HepG2 (cell line): Measurements from ENCODE around the gene AGAP1. TPM values are rescaled to one million over a fixed set of nuclear protein-coding genes. Genes with fewer than 3 reads are reported as not detected.

ENCODE experiments used
- CBFB ChIP-seq: sonication (generic); formaldehyde crosslinking; IDR thresholded peaks from 2 replicates; pipeline ENCODE4 v1.4.0; 2020; ENCODE audit warnings: missing genetic modification reagents
- CHD2 ChIP-seq: IDR thresholded peaks from 2 replicates; pipeline ENCODE4 v1.6.1; 2011; ENCODE audit warnings: low read depth, low read length, improper control_type of control experiment
- CREBL2 ChIP-seq: sonication (generic); formaldehyde crosslinking; IDR thresholded peaks from 2 replicates; pipeline ENCODE4 v1.8.1; 2023; ENCODE audit warnings: missing genetic modification reagents, mild to moderate bottlenecking, borderline replicate concordance
- CREM ChIP-seq, 2 experiments: sonication (generic) in 1 of 2; formaldehyde crosslinking in 1 of 2; IDR thresholded peaks; 2 replicates each; pipeline versions ENCODE4 v1.4.0 to v1.6.1; 2016 to 2020; ENCODE audit warnings: antibody characterized with exemption in 1 of 2, mild to moderate bottlenecking in 1 of 2, missing genetic modification reagents in 1 of 2
- GZF1 ChIP-seq: sonication (generic); formaldehyde crosslinking; IDR thresholded peaks from 2 replicates; pipeline ENCODE4 v1.5.1; 2020; ENCODE audit warnings: mild to moderate bottlenecking, missing genetic modification reagents
- HDAC2 ChIP-seq: sonication (generic); formaldehyde crosslinking; IDR thresholded peaks from 2 replicates; pipeline ENCODE4 v1.4.0; 2020; ENCODE audit warnings: missing genetic modification reagents
- HNRNPH1 ChIP-seq: fragments of 200-400 bp; formaldehyde crosslinking; optimal IDR thresholded peaks from 2 replicates; pipeline ENCODE3; 2017; ENCODE audit warnings: mild to moderate bottlenecking, low read depth, low read length
- IKZF5 ChIP-seq: IDR thresholded peaks from 2 replicates; pipeline ENCODE4 v1.6.1; 2018; ENCODE audit warnings: missing genetic modification reagents, mild to moderate bottlenecking, missing compliant biosample characterization
- KLF16 ChIP-seq, 2 experiments: sonication (generic) in 1 of 2; formaldehyde crosslinking in 1 of 2; IDR thresholded peaks; 2 replicates each; pipeline versions ENCODE4 v1.6.1 to v1.8.0; 2016 to 2023; ENCODE audit warnings: missing genetic modification reagents in 2 of 2, missing compliant biosample characterization in 1 of 2
- MYNN ChIP-seq: sonication (generic); formaldehyde crosslinking; IDR thresholded peaks from 2 replicates; pipeline ENCODE4 v1.4.0; 2020; ENCODE audit warnings: mild to moderate bottlenecking, low read depth, missing genetic modification reagents
- REXO4 ChIP-seq: sonication (generic); formaldehyde crosslinking; IDR thresholded peaks from 2 replicates; pipeline ENCODE4 v1.8.0; 2022; ENCODE audit warnings: missing genetic modification reagents, mild to moderate bottlenecking, borderline replicate concordance
- SAFB2 ChIP-seq: sonication (generic); formaldehyde crosslinking; IDR thresholded peaks from 2 replicates; pipeline ENCODE4 v1.5.1; 2020; ENCODE audit warnings: missing genetic modification reagents, low read depth, mild to moderate bottlenecking, borderline replicate concordance
- THYN1 ChIP-seq: sonication (generic); formaldehyde crosslinking; IDR thresholded peaks from 2 replicates; pipeline ENCODE4 v1.8.1; 2023; ENCODE audit warnings: low read depth, mild to moderate bottlenecking, moderate library complexity, missing genetic modification reagents, borderline replicate concordance
- TOPORS ChIP-seq: sonication (generic); formaldehyde crosslinking; IDR thresholded peaks from 2 replicates; pipeline ENCODE4 v1.8.0; 2023; ENCODE audit warnings: mild to moderate bottlenecking, missing genetic modification reagents
- YEATS4 ChIP-seq: sonication (generic); formaldehyde crosslinking; IDR thresholded peaks from 2 replicates; pipeline ENCODE4 v1.4.0; 2020; ENCODE audit warnings: missing genetic modification reagents, borderline replicate concordance
- ZC3H4 ChIP-seq: sonication (generic); formaldehyde crosslinking; IDR thresholded peaks from 2 replicates; pipeline ENCODE4 v1.4.0; 2020; ENCODE audit warnings: missing genetic modification reagents, borderline replicate concordance
- ZNF225 ChIP-seq: sonication (generic); formaldehyde crosslinking; IDR thresholded peaks from 2 replicates; pipeline ENCODE4 v1.4.0; 2020; ENCODE audit warnings: mild to moderate bottlenecking, missing genetic modification reagents
- ZNF430 ChIP-seq: sonication (generic); formaldehyde crosslinking; IDR thresholded peaks from 2 replicates; pipeline ENCODE4 v1.9.0; 2021; ENCODE audit warnings: mild to moderate bottlenecking, missing genetic modification reagents
- ZNF446 ChIP-seq: sonication (generic); formaldehyde crosslinking; IDR thresholded peaks from 2 replicates; pipeline ENCODE4 v1.5.0; 2020; ENCODE audit warnings: mild to moderate bottlenecking, missing genetic modification reagents
- ZNF703 ChIP-seq: sonication (generic); formaldehyde crosslinking; IDR thresholded peaks from 2 replicates; pipeline ENCODE4 v1.5.1; 2020; ENCODE audit warnings: missing genetic modification reagents, mild to moderate bottlenecking, moderate library complexity, borderline replicate concordance
- ZNF713 ChIP-seq: sonication (generic); formaldehyde crosslinking; IDR thresholded peaks from 2 replicates; pipeline ENCODE4 v1.4.0; 2020; ENCODE audit warnings: mild to moderate bottlenecking, missing genetic modification reagents
- ZNF761 ChIP-seq: sonication (generic); formaldehyde crosslinking; conservative IDR thresholded peaks from 2 replicates; pipeline ENCODE4 v1.4.0; 2020; ENCODE audit warnings: mild to moderate bottlenecking, missing genetic modification reagents
- polyA plus RNA-seq, 8 experiments: library from polyadenylated mRNA; depleted of rRNA in 3 of 8; stranded (reverse) in 7 of 8; unstranded in 1 of 8; fragments of >200 nt; fragmentation: Illumina TruSeq in 4 of 8; extraction: Trizol in 4 of 8; gene quantifications; 2 replicates each; pipeline versions ENCODE4 v1.2.1 to v1.2.3, GENCODE V29; 2011 to 2016; ENCODE audit warnings: low read depth in 4 of 8, missing spikeins in 1 of 8, mixed read lengths in 1 of 8; ENCODE audit not compliant: insufficient read depth in 1 of 8
- total RNA-seq, 5 experiments: library from RNA; depleted of rRNA; stranded (reverse); fragments of >200 nt; fragmentation: Illumina TruSeq; extraction: Trizol; gene quantifications; 2 replicates each; pipeline ENCODE4 v1.2.3, GENCODE V29; 2016; ENCODE audit warnings: low read depth in 1 of 5
- TF ChIP-seq, protein P1 (sequence below): IDR thresholded peaks from 2 replicates; pipeline ENCODE4 v1.6.1; 2016
- TF ChIP-seq, protein P2 (sequence below): sonication (generic); formaldehyde crosslinking; IDR thresholded peaks from 2 replicates; pipeline ENCODE4 v1.5.0; 2020; ENCODE audit warnings: mild to moderate bottlenecking, missing genetic modification reagents, moderate library complexity
- TF ChIP-seq, protein P3 (sequence below): sonication (generic); formaldehyde crosslinking; IDR thresholded peaks from 2 replicates; pipeline ENCODE4 v1.4.0; 2020; ENCODE audit warnings: mild to moderate bottlenecking, low read depth, missing genetic modification reagents

Gene AGAP1
- total and polyA plus RNA-seq, 2 of the 13 experiments (the other 11 are each of a cell fraction or from before 2014, with no cell fraction given): 21.2 to 32.7 TPM

DNA sequence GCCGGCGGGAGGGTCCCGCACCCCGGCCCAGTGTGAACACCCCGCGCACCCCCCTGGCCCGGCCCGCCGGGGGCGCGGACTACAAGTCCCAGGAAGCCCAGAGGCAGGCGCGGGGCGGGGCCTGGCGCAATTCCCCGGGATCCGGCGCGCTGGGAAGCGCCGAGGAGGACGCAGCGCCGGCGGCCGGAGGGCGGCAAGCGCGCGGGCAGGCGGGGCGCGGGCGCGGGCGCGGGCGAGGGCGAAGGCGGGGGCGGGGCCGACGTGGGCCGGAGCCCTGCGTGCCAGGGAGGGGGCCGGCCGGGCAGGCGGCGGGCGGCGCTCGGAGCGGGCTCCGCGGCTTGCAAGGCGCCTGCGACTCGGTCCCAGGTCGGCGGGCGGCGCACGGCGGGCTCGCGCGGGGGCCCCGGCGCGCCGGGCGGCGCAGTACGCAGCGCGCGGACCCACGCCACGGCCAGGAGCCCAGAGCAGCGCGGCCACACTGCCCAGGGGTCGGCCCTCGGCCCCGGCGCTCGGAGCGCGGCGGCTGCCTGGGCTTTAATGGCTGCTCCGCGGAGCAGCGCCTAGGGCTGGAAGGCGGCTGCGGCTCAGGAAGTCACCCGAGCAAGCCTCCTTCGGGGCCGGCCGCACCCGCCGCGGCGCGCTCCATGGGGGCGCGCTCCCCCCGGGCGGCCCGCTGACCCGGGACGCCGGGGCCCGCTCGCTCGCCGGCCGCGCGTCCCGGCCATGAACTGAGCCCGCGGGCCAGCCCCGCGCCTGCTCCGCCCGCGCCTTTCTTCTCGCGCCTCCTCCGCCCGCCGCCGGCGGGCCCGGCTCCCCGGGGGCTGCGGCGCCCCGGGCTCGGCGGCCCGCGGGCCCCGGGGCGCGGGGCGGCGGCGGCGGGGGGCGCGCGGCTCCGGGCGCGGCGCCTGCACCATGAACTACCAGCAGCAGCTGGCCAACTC lies at the start of gene AGAP1 (continued):
- TF ChIP-seq, protein P1, sequence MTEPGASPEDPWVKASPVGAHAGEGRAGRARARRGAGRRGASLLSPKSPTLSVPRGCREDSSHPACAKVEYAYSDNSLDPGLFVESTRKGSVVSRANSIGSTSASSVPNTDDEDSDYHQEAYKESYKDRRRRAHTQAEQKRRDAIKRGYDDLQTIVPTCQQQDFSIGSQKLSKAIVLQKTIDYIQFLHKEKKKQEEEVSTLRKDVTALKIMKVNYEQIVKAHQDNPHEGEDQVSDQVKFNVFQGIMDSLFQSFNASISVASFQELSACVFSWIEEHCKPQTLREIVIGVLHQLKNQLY (CRISPR knock-in tag): no peak
- TF ChIP-seq, protein P2, sequence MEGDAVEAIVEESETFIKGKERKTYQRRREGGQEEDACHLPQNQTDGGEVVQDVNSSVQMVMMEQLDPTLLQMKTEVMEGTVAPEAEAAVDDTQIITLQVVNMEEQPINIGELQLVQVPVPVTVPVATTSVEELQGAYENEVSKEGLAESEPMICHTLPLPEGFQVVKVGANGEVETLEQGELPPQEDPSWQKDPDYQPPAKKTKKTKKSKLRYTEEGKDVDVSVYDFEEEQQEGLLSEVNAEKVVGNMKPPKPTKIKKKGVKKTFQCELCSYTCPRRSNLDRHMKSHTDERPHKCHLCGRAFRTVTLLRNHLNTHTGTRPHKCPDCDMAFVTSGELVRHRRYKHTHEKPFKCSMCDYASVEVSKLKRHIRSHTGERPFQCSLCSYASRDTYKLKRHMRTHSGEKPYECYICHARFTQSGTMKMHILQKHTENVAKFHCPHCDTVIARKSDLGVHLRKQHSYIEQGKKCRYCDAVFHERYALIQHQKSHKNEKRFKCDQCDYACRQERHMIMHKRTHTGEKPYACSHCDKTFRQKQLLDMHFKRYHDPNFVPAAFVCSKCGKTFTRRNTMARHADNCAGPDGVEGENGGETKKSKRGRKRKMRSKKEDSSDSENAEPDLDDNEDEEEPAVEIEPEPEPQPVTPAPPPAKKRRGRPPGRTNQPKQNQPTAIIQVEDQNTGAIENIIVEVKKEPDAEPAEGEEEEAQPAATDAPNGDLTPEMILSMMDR (CRISPR knock-in tag): no peak
- TF ChIP-seq ZNF446 (CRISPR knock-in tag): no peak
- TF ChIP-seq ZNF713: no peak
- no peak for TF ChIP-seq REXO4 (CRISPR knock-in tag)
- no peak for TF ChIP-seq SAFB2
- no peak for TF ChIP-seq ZNF703 (CRISPR knock-in tag)
- TF ChIP-seq ZNF761 (CRISPR knock-in tag): no peak
- no peak for TF ChIP-seq ZNF430 (CRISPR knock-in tag)
- TF ChIP-seq THYN1 (CRISPR knock-in tag): no peak
- no peak for TF ChIP-seq CHD2
- no peak for TF ChIP-seq HDAC2
- TF ChIP-seq CBFB: 0 out of 2 replicates have a peak, but pooled peaks have one; percentile 29
- no peak for TF ChIP-seq IKZF5 (CRISPR knock-in tag)
- TF ChIP-seq MYNN (CRISPR knock-in tag): no peak
- TF ChIP-seq GZF1 (CRISPR knock-in tag): no peak
- TF ChIP-seq TOPORS (CRISPR knock-in tag): no peak
- peak; percentile 55; the same call in 1 of the 2 replicates for TF ChIP-seq YEATS4 (CRISPR knock-in tag)
- TF ChIP-seq ZC3H4 (CRISPR knock-in tag): no peak
- TF ChIP-seq CREBL2 (CRISPR knock-in tag): no peak
- TF ChIP-seq ZNF225 (CRISPR knock-in tag): no peak
- TF ChIP-seq, protein P3, sequence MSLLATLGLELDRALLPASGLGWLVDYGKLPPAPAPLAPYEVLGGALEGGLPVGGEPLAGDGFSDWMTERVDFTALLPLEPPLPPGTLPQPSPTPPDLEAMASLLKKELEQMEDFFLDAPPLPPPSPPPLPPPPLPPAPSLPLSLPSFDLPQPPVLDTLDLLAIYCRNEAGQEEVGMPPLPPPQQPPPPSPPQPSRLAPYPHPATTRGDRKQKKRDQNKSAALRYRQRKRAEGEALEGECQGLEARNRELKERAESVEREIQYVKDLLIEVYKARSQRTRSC (CRISPR knock-in tag): no peak
- no peak for TF ChIP-seq KLF16 (CRISPR knock-in tag; IDR thresholded peaks at IDR 0.05)
- TF ChIP-seq CREM (IDR thresholded peaks at IDR 0.05): no peak
- TF ChIP-seq CREM (CRISPR knock-in tag; IDR thresholded peaks at IDR 0.05): no peak
- no peak for TF ChIP-seq HNRNPH1
